WERI-Rb-1 (cell line): ENCODE data around the gene ULBP1.
A peak's percentile ranks its signal among the peaks of the same experiment; 100 is the strongest.
"Not testable (repeated sequence)": the region's sequence is repeated elsewhere in the genome, so short reads cannot be mapped to it uniquely, and the experiment has no call there.

ENCODE experiments used
- DNase-seq: peaks from one replicate; pipeline ENCODE4 v3.0.0-alpha.2; 2020
- H3K27ac ChIP-seq: fragments of 250-450 bp; sonication (Bioruptor Pico); 2 replicates; pipeline ENCODE4 v1.5.1; 2020; ENCODE audit warnings: mild to moderate bottlenecking, moderate library complexity
- H3K27me3 ChIP-seq: fragments of 250-450 bp; sonication (Bioruptor Pico); 2 replicates; pipeline ENCODE4 v1.5.1; 2021; ENCODE audit warnings: mild to moderate bottlenecking, low read depth, moderate library complexity; ENCODE audit not compliant: insufficient read depth, severe bottlenecking
- H3K36me3 ChIP-seq: fragments of 250-450 bp; sonication (Bioruptor Pico); 2 replicates; pipeline ENCODE4 v1.5.1; 2020; ENCODE audit warnings: mild to moderate bottlenecking, moderate library complexity
- H3K4me3 ChIP-seq: 2 replicates; pipeline ENCODE4 v1.5.1; 2011; ENCODE audit warnings: low read depth, mild to moderate bottlenecking, control low read depth, low read length
- H3K9me3 ChIP-seq: fragments of 250-450 bp; sonication (Bioruptor Pico); 2 replicates; pipeline ENCODE4 v1.5.1; 2021; ENCODE audit warnings: mild to moderate bottlenecking, moderate library complexity; ENCODE audit not compliant: severe bottlenecking
- TF ChIP-seq, protein P1 (sequence below): IDR thresholded peaks from 2 replicates; pipeline ENCODE4 v1.5.1; 2011; ENCODE audit warnings: low read depth, mild to moderate bottlenecking, control low read depth, inconsistent platforms, low read length

The ULBP1 gene

GRCh38 chr6:149985481-149985937 lies 21.8 kb downstream of the ULBP1 start:
- no peak for DNase-seq
- Histone ChIP-seq H3K36me3 (no peaks in the 10 kb centered on the region), H3K4me3 (no peak overlapping the region), H3K9me3 (peaks cover 2% of the 10 kb centered on the region), H3K27ac (no peak overlapping the region), H3K27me3 (peaks cover 78% of the 10 kb centered on the region)
- TF ChIP-seq, protein P1, sequence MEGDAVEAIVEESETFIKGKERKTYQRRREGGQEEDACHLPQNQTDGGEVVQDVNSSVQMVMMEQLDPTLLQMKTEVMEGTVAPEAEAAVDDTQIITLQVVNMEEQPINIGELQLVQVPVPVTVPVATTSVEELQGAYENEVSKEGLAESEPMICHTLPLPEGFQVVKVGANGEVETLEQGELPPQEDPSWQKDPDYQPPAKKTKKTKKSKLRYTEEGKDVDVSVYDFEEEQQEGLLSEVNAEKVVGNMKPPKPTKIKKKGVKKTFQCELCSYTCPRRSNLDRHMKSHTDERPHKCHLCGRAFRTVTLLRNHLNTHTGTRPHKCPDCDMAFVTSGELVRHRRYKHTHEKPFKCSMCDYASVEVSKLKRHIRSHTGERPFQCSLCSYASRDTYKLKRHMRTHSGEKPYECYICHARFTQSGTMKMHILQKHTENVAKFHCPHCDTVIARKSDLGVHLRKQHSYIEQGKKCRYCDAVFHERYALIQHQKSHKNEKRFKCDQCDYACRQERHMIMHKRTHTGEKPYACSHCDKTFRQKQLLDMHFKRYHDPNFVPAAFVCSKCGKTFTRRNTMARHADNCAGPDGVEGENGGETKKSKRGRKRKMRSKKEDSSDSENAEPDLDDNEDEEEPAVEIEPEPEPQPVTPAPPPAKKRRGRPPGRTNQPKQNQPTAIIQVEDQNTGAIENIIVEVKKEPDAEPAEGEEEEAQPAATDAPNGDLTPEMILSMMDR: no peak

- no peak for DNase-seq
- Histone ChIP-seq H3K4me3 (no peak overlapping the region), H3K27ac (no peak overlapping the region), H3K36me3 (no peaks in the 10 kb centered on the region), H3K27me3 (peaks cover 80% of the 10 kb centered on the region), H3K9me3 (peaks cover 2% of the 10 kb centered on the region)
- TF ChIP-seq, protein P1: no peak
Observed at GRCh38 chr6:149987602-149988107, 23.9 kb downstream of the ULBP1 start.

GRCh38 chr6:149988550-149989346 lies 25.0 kb downstream of the ULBP1 start:
- Histone ChIP-seq H3K36me3 (no peaks in the 10 kb centered on the region), H3K27me3 (peaks cover 77% of the 10 kb centered on the region), H3K27ac (no peak overlapping the region), H3K9me3 (peaks cover 2% of the 10 kb centered on the region), H3K4me3 (no peak overlapping the region)
- DNase-seq: no peak
- TF ChIP-seq, protein P1: no peak

DNA sequence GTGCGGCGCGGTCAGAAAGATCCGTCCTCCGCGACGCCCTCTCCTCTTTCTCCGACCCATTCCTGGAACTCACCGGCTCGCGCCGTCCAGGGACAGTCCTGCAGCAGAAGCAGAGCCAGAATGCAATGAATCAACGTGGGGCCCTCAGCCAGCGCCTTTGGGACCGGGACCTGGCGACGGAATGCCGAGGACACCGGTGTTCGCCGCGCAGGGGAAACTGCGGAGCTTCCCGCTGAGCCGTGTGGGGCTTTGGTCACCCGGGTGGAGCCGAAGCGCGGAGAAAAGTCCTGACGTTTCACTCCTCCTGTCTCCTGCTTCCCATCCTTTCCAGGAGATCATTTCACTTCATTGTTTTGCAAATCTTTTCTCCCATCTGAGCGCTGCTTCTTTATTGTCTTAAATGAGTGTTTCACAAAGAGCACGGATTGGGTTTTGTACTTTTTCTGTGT lies 26.5 kb downstream of the ULBP1 start:
- H3K27ac ChIP-seq: no peak overlapping the region
- peak overlapping the region; percentile 41 for H3K4me3 ChIP-seq
- H3K9me3 ChIP-seq: peaks cover 2% of the 10 kb centered on the region
- no peaks in the 10 kb centered on the region for H3K36me3 ChIP-seq
- DNase-seq: no peak
- H3K27me3 ChIP-seq: peaks cover 70% of the 10 kb centered on the region
- TF ChIP-seq, protein P1: no peak

- H3K27me3 ChIP-seq: peaks cover 63% of the 10 kb centered on the region
- peaks cover 2% of the 10 kb centered on the region for H3K9me3 ChIP-seq
- no peak overlapping the region for H3K27ac ChIP-seq
- H3K4me3 ChIP-seq: peak overlapping the region; percentile 41
- H3K36me3 ChIP-seq: no peaks in the 10 kb centered on the region
- TF ChIP-seq, protein P1: no peak
- peak; percentile 32 for DNase-seq
Observed at GRCh38 chr6:149990661-149991471, 27.1 kb downstream of the ULBP1 start.

- H3K4me3 ChIP-seq: peak overlapping the region; percentile 41
Observed at GRCh38 chr6:149991472-149991795, 27.7 kb downstream of the ULBP1 start.

More at GRCh38 chr6:149991472-149991795, 27.7 kb downstream of the ULBP1 start:
- not testable (repeated sequence) for H3K27ac ChIP-seq, DNase-seq, H3K36me3 ChIP-seq, H3K9me3 ChIP-seq
- H3K27me3 ChIP-seq: peaks cover 58% of the 10 kb centered on the region
